Kidney (tissue), 14 donors: ENCODE data around the gene ICA1. TPM values are rescaled to one million over a fixed set of nuclear protein-coding genes. Genes with fewer than 3 reads are reported as not detected.

ENCODE experiments used
- DNase-seq, 5 donors: peaks; one replicate each; pipeline ENCODE4 v3.0.0-alpha.2; 2013 to 2020
- FAIRE-seq: peaks from 2 replicates; lab custom pipeline; 2012; peaks lifted over from hg19 to GRCh38; lab: Jason Lieb, UNC
- H3K27ac ChIP-seq, 2 donors: one replicate each; pipeline ENCODE4 v1.7.0; 2013; ENCODE audit warnings: low read depth in 2 of 2, low read length in 2 of 2, inconsistent platforms in 1 of 2
- H3K27me3 ChIP-seq: one replicate; pipeline ENCODE4 v1.7.1; 2013; ENCODE audit warnings: low read length, inconsistent platforms; ENCODE audit not compliant: control insufficient read depth, insufficient read depth
- H3K36me3 ChIP-seq, 3 donors: one replicate each; pipeline versions ENCODE4 v1.7.0 to v1.7.1; 2013; ENCODE audit warnings: low read length in 3 of 3, control low read depth in 1 of 3, inconsistent platforms in 1 of 3; ENCODE audit not compliant: insufficient read depth in 3 of 3, control insufficient read depth in 2 of 3
- H3K4me1 ChIP-seq, 3 donors: one replicate each; pipeline versions ENCODE4 v1.7.0 to v1.7.1; 2013; ENCODE audit warnings: low read length in 3 of 3, inconsistent platforms in 1 of 3, low read depth in 1 of 3; ENCODE audit not compliant: control insufficient read depth in 2 of 3, insufficient read depth in 2 of 3
- H3K4me3 ChIP-seq, 3 donors: one replicate each; pipeline versions ENCODE4 v1.7.0 to v1.8.1; 2013; ENCODE audit warnings: low read length in 3 of 3, control low read depth in 1 of 3, inconsistent platforms in 1 of 3
- H3K9ac ChIP-seq, 3 donors: one replicate each; pipeline versions ENCODE4 v1.7.0 to v1.7.1; 2013; ENCODE audit warnings: low read length in 3 of 3, control low read depth in 1 of 3, inconsistent platforms in 1 of 3
- H3K9me3 ChIP-seq, 3 donors: one replicate each; pipeline versions ENCODE4 v1.7.0 to v1.7.1; 2013; ENCODE audit warnings: low read length in 3 of 3, control low read depth in 1 of 3, inconsistent platforms in 1 of 3; ENCODE audit not compliant: control insufficient read depth in 2 of 3, insufficient read depth in 1 of 3
- CTCF ChIP-seq: IDR thresholded peaks from 3 replicates; pipeline ENCODE4 v1.5.1; 2012; ENCODE audit warnings: mild to moderate bottlenecking, moderate library complexity, borderline replicate concordance; ENCODE audit not compliant: insufficient read depth; ENCODE audit errors: extremely low read depth
- intact Hi-C: fragments of 100-400 bp; cut with DNase I; formaldehyde crosslinking; loops from one replicate; pipeline ENCODE4 v1.11.1; 2022
- polyA plus RNA-seq: library from polyadenylated mRNA; stranded (reverse); fragments of 350-450 nt; fragmentation: Illumina TruSeq; extraction: RNeasy Lipid Tissue Mini Kit (QIAGEN cat#74804); gene quantifications from one replicate; pipeline ENCODE4 v1.2.3, GENCODE V29; 2014; ENCODE audit warnings: low read depth, low replicate concordance; ENCODE audit not compliant: insufficient read depth
- total RNA-seq: library from RNA; stranded (reverse); fragmentation: NEBNext Ultra II Directional; extraction: Animal tissue kit (Norgen Biotek cat#: 25700); gene quantifications from one replicate; pipeline ENCODE4 v1.2.1, GENCODE V29; 2021
- donor health status: control.
- donor health status: control.
- donor health status: control.
- donor health status: control.
- donor health status: control.
- donor health status: DM: yes; HTN: yes; CAD: no.
- donor health status: Normal renal cell carcinoma (clear cell type).

ICA1 gene
- total and polyA plus RNA-seq, 2 donors from 2014 or later = 24.2 to 41.8 TPM

GRCh38 chr7:8232999-8233847, 28.7 kb downstream of the ICA1 start:
- DNase-seq (no peak), FAIRE-seq (no peak)
- Histone ChIP-seq H3K27ac (no peak overlapping the region), H3K9ac (no peak overlapping the region), H3K4me3 (no peak overlapping the region), H3K9me3 (no peaks in the 10 kb centered on the region), H3K4me1 (no peaks in the 10 kb centered on the region), H3K27me3 (no peaks in the 10 kb centered on the region), H3K36me3 (no peaks in the 10 kb centered on the region)
- TF ChIP-seq CTCF = no peak
- intact Hi-C loops = no loop called here

DNA sequence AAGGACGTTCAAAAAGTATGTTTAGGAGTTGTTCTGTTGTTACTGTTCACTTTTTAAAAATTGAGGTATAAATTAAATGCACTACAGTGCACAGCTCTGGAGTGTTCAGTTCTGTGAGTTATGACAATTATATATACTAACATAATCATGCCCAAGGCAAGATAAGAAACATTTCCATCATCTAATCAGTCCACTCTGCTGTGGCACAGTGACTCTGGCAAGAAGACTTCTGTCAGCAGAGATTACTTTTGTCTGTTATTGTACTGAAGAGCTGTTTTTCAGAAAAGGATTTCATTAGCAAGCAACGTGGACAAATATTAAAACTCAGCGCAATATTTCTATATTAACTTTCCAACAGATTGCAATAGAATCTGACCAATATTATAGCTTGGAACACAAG, 32.0 kb downstream of the ICA1 start:
- FAIRE-seq (no peak), DNase-seq (no peak)
- Histone ChIP-seq H3K9ac (no peak overlapping the region), H3K27me3 (no peaks in the 10 kb centered on the region), H3K4me1 (no peaks in the 10 kb centered on the region), H3K4me3 (no peak overlapping the region), H3K9me3 (no peaks in the 10 kb centered on the region), H3K27ac (no peak overlapping the region), H3K36me3 (no peaks in the 10 kb centered on the region)
- no peak for TF ChIP-seq CTCF
- intact Hi-C loops = no loop called here

GRCh38 chr7:8228766-8229674, 32.9 kb downstream of the ICA1 start:
- Histone ChIP-seq H3K36me3 (no peaks in the 10 kb centered on the region), H3K27me3 (no peaks in the 10 kb centered on the region), H3K4me3 (no peak overlapping the region), H3K9me3 (no peaks in the 10 kb centered on the region), H3K9ac (no peak overlapping the region), H3K27ac (no peak overlapping the region), H3K4me1 (no peaks in the 10 kb centered on the region)
- intact Hi-C loops = no loop called here
- no peak for TF ChIP-seq CTCF
- DNase-seq (no peak), FAIRE-seq (no peak)
